Measurements from ENCODE around the gene MEX3A.
"Not testable (repeated sequence)": the region's sequence is repeated elsewhere in the genome, so short reads cannot be mapped to it uniquely, and the experiment has no call there.

MEX3A gene

GRCh38 chr1:156055281-156056048 is 26.8 kb downstream of the MEX3A start:
- Mint-ChIP-seq H3K27ac (peak overlapping the region; percentile 97), H3K36me3 (ENCODE audit: low read depth) (peaks cover 70% of the 10 kb centered on the region), H3K9me3 (no peaks in the 10 kb centered on the region), H3K4me3 (peak overlapping the region; percentile 99), H3K27me3 (no peaks in the 10 kb centered on the region), H3K4me1 (ENCODE audit: low read depth) (peaks cover 50% of the 10 kb centered on the region)
- intact Hi-C loops (cut with micrococcal nuclease) = loop anchor here (2.0 kb wide), 2 partner anchors 27 to 35 kb away; partner anchors contain the start of gene MEX3A

GRCh38 chr1:156054500-156055280 is 27.6 kb downstream of the MEX3A start, which contains the start of gene LAMTOR2:
Gene LAMTOR2 (plus strand): TSS chr1:156054782. CDS start chr1:156054890, 108 bp downstream.
- peak within 1 kb of the TSS; percentile 99 for H3K4me3 Mint-ChIP-seq
- peaks cover 53% of the 10 kb centered on the region for H3K4me1 Mint-ChIP-seq (ENCODE audit: low read depth)
- peaks cover 77% of the 10 kb centered on the region for H3K36me3 Mint-ChIP-seq (ENCODE audit: low read depth)
- H3K27me3 Mint-ChIP-seq = no peaks in the 10 kb centered on the region
- intact Hi-C loops (cut with micrococcal nuclease) = loop anchor here (1.0 to 2.0 kb wide), 3 partner anchors 28 to 36 kb away; partner anchors contain the start of genes MEX3A and SSR2
- H3K27ac Mint-ChIP-seq = peak within 1 kb of the TSS; percentile 97
- no peaks in the 10 kb centered on the region for H3K9me3 Mint-ChIP-seq

- Mint-ChIP-seq H3K36me3 (ENCODE audit: low read depth) (peaks cover 78% of the 10 kb centered on the region), H3K4me1 (ENCODE audit: low read depth) (peaks cover 54% of the 10 kb centered on the region), H3K27me3 (no peaks in the 10 kb centered on the region), H3K27ac (peak within 1 kb of the TSS; percentile 97), H3K9me3 (no peaks in the 10 kb centered on the region), H3K4me3 (peak within 1 kb of the TSS; percentile 99)
- intact Hi-C loops (cut with micrococcal nuclease) = loop anchor here (1.0 to 2.0 kb wide), 3 partner anchors 29 to 37 kb away; partner anchors contain the start of genes MEX3A and SSR2
Measured at GRCh38 chr1:156053768-156054499, 28.3 kb downstream of the MEX3A start, which contains the start of gene UBQLN4. Gene UBQLN4 (minus strand): TSS chr1:156053798. CDS start chr1:156053701, 97 bp downstream.

- Mint-ChIP-seq H3K27ac (peak overlapping the region; percentile 97), H3K4me1 (ENCODE audit: low read depth) (peaks cover 51% of the 10 kb centered on the region), H3K27me3 (no peaks in the 10 kb centered on the region), H3K9me3 (no peaks in the 10 kb centered on the region), H3K4me3 (peak overlapping the region; percentile 99), H3K36me3 (ENCODE audit: low read depth) (peaks cover 78% of the 10 kb centered on the region)
- intact Hi-C loops (cut with micrococcal nuclease) = no loop called here
Measured at GRCh38 chr1:156052862-156053767, 29.1 kb downstream of the MEX3A start.

GRCh38 chr1:156051011-156051725 is 31.1 kb downstream of the MEX3A start:
- no peak overlapping the region for H3K27ac Mint-ChIP-seq
- H3K27me3 Mint-ChIP-seq = no peaks in the 10 kb centered on the region
- H3K4me3 Mint-ChIP-seq = no peak overlapping the region
- peaks cover 67% of the 10 kb centered on the region for H3K36me3 Mint-ChIP-seq (ENCODE audit: low read depth)
- intact Hi-C loops (cut with micrococcal nuclease) = no loop called here
- H3K9me3 Mint-ChIP-seq = no peaks in the 10 kb centered on the region
- H3K4me1 Mint-ChIP-seq (ENCODE audit: low read depth) = peaks cover 38% of the 10 kb centered on the region

GRCh38 chr1:156050376-156050775 is 31.9 kb downstream of the MEX3A start:
- intact Hi-C loops (cut with micrococcal nuclease) = no loop called here
- Mint-ChIP-seq H3K4me1 (ENCODE audit: low read depth) (peaks cover 30% of the 10 kb centered on the region), H3K9me3 (no peaks in the 10 kb centered on the region), H3K4me3 (no peak overlapping the region), H3K36me3 (ENCODE audit: low read depth) (peaks cover 63% of the 10 kb centered on the region), H3K27ac (no peak overlapping the region), H3K27me3 (no peaks in the 10 kb centered on the region)

- H3K36me3 Mint-ChIP-seq (ENCODE audit: low read depth) = peaks cover 67% of the 10 kb centered on the region
- H3K4me1 Mint-ChIP-seq (ENCODE audit: low read depth) = peaks cover 26% of the 10 kb centered on the region
- intact Hi-C loops (cut with micrococcal nuclease) = no loop called here
- H3K4me3 Mint-ChIP-seq = no peak overlapping the region
- H3K27me3 Mint-ChIP-seq = no peaks in the 10 kb centered on the region
- no peaks in the 10 kb centered on the region for H3K9me3 Mint-ChIP-seq
- no peak overlapping the region for H3K27ac Mint-ChIP-seq
Measured at GRCh38 chr1:156048663-156049258, 33.5 kb downstream of the MEX3A start.

GRCh38 chr1:156045076-156045475 is 37.2 kb downstream of the MEX3A start:
- peaks cover 79% of the 10 kb centered on the region for H3K36me3 Mint-ChIP-seq (ENCODE audit: low read depth)

GRCh38 chr1:156042828-156043227 is 39.4 kb downstream of the MEX3A start:
- Mint-ChIP-seq H3K4me3 (no peak overlapping the region), H3K27ac (no peak overlapping the region), H3K36me3 (ENCODE audit: low read depth) (peaks cover 76% of the 10 kb centered on the region), H3K27me3 (no peaks in the 10 kb centered on the region), H3K9me3 (no peaks in the 10 kb centered on the region), H3K4me1 (ENCODE audit: low read depth) (no peaks in the 10 kb centered on the region)
- intact Hi-C loops (cut with micrococcal nuclease) = no loop called here

More at GRCh38 chr1:156045076-156045475, 37.2 kb downstream of the MEX3A start:
- H3K4me3 Mint-ChIP-seq = no peak overlapping the region
- no peaks in the 10 kb centered on the region for H3K27me3 Mint-ChIP-seq
- H3K27ac Mint-ChIP-seq = no peak overlapping the region
- H3K9me3 Mint-ChIP-seq = no peaks in the 10 kb centered on the region
- peaks cover 16% of the 10 kb centered on the region for H3K4me1 Mint-ChIP-seq (ENCODE audit: low read depth)
- intact Hi-C loops (cut with micrococcal nuclease) = no loop called here

- H3K4me3 Mint-ChIP-seq; H3K27me3 Mint-ChIP-seq; H3K4me1 Mint-ChIP-seq (ENCODE audit: low read depth); intact Hi-C loops (cut with micrococcal nuclease); H3K27ac Mint-ChIP-seq; H3K9me3 Mint-ChIP-seq: not testable (repeated sequence)
- peaks cover 40% of the 10 kb centered on the region for H3K36me3 Mint-ChIP-seq (ENCODE audit: low read depth)
Measured at GRCh38 chr1:156034991-156035390, 47.3 kb downstream of the MEX3A start.

GRCh38 chr1:156033011-156033410 is 49.3 kb downstream of the MEX3A start:
- Mint-ChIP-seq H3K27me3 (peaks cover 8% of the 10 kb centered on the region), H3K4me3 (no peak overlapping the region), H3K9me3 (no peaks in the 10 kb centered on the region), H3K27ac (no peak overlapping the region), H3K36me3 (ENCODE audit: low read depth) (peaks cover 23% of the 10 kb centered on the region), H3K4me1 (ENCODE audit: low read depth) (peaks cover 5% of the 10 kb centered on the region)
- intact Hi-C loops (cut with micrococcal nuclease) = no loop called here

- Mint-ChIP-seq H3K4me3 (no peak overlapping the region), H3K4me1 (ENCODE audit: low read depth) (peaks cover 10% of the 10 kb centered on the region), H3K27ac (no peak overlapping the region), H3K9me3 (no peaks in the 10 kb centered on the region), H3K36me3 (ENCODE audit: low read depth) (no peaks in the 10 kb centered on the region), H3K27me3 (peaks cover 31% of the 10 kb centered on the region)
- intact Hi-C loops (cut with micrococcal nuclease) = no loop called here
Measured at GRCh38 chr1:156026588-156026987, 55.7 kb downstream of the MEX3A start.
